NCI-H2196 treated with DMSO at 0.1 percent for 48 hours (cell line): ENCODE results near the gene SMIM34.
"Not testable (repeated sequence)": the region's sequence is repeated elsewhere in the genome, so short reads cannot be mapped to it uniquely, and the experiment has no call there.

Source experiments
- DNase-seq: peaks from one replicate; lab custom pipeline; 2025; ENCODE audit not compliant: unreplicated experiment; lab: John Stamatoyannopoulos, UW

The SMIM34 gene

DNA sequence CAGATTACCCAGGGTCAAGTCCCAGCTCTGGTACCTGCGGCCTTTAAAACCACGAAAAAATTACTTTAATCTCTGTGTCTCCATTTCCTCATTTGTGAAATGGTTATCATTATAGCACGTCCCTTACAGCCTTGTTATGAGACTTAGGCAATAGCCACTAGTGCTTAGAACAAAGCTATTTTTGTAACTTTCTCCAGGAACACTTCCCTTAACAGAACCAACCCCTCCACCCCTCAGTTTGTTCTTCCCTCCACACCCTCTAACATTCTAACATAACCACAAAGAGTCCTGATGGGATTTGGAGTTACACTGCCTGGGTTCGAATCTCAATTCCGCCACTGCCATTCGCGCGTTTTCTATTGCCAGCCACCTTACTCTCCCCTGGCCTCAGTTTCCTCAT lies 49.3 kb downstream of the SMIM34 start:
- not testable (repeated sequence) for DNase-seq

DNA sequence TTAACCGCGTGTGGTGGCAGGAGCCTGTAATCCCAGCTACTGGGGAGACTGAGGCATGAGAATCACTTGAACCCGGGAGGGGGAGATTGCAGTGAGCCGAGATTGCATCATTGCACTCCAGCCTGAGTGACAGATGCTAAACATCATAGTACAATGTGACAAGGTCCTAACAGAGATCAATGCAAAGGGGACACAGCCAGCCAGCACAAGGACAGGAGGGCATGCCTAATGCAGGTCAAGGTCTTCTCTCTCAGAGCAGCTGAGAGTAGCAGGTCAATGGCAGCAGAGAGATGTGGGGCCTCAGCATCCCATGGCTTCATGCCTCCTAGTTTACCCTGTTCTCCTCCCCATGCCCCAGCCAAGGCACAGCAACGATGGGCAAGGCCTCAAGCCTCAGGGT lies 51.4 kb downstream of the SMIM34 start:
- DNase-seq, result no peak

DNA sequence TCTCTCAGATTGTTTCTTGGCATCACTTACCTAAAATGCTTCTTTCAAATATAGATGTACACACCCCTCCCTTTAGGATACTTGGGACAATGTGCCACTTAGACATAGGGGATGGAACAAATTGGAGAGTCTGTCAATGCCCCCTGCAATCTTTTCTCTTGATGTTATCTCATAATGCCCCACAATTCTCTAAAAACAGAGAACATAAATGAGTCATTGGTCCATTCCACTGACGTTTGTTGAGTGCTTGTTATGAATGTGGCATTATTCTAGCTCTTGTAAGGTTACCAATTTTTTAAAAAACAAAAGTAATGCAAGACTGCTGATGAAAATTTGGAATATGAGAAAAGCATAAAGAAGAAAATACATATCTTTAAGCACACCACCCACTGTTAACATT lies 54.0 kb downstream of the SMIM34 start:
- DNase-seq, result no peak
